ENCODE measurements around the gene TRIAP1.

The TRIAP1 gene

GRCh38 chr12:120481022-120481767, 35.0 kb upstream of the TRIAP1 start:
- Histone ChIP-seq H3K36me3 (ENCODE audit: control insufficient read depth, insufficient read depth, low read length) (no peaks in the 10 kb centered on the region), H3K4me3 (ENCODE audit: insufficient read depth, low read depth, low read length, poor library complexity, severe bottlenecking) (no peak overlapping the region), H3K4me1 (ENCODE audit: control insufficient read depth, insufficient read depth, low read length, poor library complexity, severe bottlenecking) (no peaks in the 10 kb centered on the region), H3K27ac (ENCODE audit: insufficient read depth, low read length, poor library complexity, severe bottlenecking) (no peak overlapping the region), H3K27me3 (replicated peaks; ENCODE audit: control insufficient read depth, insufficient read depth, low read length, poor library complexity, severe bottlenecking) (no peaks in the 10 kb centered on the region), H3K9me3 (ENCODE audit: control insufficient read depth, low read length) (no peaks in the 10 kb centered on the region)
- no peak for DNase-seq

DNA sequence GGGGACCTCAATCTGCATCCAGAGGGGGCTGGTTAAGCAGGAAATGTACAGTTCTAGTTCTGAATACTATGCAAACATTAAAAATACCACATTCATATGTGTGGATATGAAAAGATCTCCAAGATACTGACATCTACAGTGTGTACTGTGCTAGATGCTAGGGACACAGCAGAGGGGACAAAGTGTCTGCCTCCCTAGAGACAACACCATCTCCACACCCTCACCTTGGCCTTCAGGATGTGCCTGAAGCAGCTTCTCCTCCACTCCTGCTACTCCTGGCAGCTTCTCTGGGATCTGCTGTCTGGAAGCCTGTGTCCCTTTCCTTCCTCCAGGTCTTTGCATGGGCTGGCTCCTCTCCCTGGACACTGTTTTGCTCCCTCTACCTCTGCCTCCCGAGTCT, 34.0 kb upstream of the TRIAP1 start:
- Histone ChIP-seq H3K27ac (ENCODE audit: insufficient read depth, low read length, poor library complexity, severe bottlenecking) (no peak overlapping the region), H3K27me3 (replicated peaks; ENCODE audit: control insufficient read depth, insufficient read depth, low read length, poor library complexity, severe bottlenecking) (no peaks in the 10 kb centered on the region)

DNA sequence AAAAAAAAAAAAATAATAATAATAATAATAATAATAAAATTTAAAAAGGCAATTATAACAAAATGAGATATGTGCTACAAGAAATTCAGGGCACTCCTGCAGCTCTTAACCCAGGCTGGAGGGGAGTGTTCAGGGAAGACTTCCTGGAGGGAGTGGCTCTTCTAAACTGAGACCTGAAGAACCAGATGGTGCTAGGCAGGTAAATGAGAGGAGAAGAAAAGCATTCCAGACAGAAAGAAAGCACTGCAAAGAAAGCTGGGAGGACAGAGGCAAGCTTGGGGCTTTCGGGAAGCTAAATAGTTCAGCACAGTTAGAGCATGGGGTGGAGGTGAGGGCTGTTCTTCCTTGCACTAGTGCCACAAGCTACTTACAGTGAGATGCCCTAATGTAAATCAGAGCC, 33.3 kb upstream of the TRIAP1 start:
- H3K36me3 ChIP-seq (ENCODE audit: control insufficient read depth, insufficient read depth, low read length), result no peaks in the 10 kb centered on the region
- DNase-seq, result no peak
- H3K4me1 ChIP-seq (ENCODE audit: control insufficient read depth, insufficient read depth, low read length, poor library complexity, severe bottlenecking), result no peaks in the 10 kb centered on the region
- H3K27ac ChIP-seq (ENCODE audit: insufficient read depth, low read length, poor library complexity, severe bottlenecking), result no peak overlapping the region
- no peak overlapping the region for H3K4me3 ChIP-seq (ENCODE audit: insufficient read depth, low read depth, low read length, poor library complexity, severe bottlenecking)
- H3K9me3 ChIP-seq (ENCODE audit: control insufficient read depth, low read length), result no peaks in the 10 kb centered on the region
- H3K27me3 ChIP-seq (replicated peaks; ENCODE audit: control insufficient read depth, insufficient read depth, low read length, poor library complexity, severe bottlenecking), result no peaks in the 10 kb centered on the region

More for the DNA sequence above, 34.0 kb upstream of the TRIAP1 start:
- H3K4me3 ChIP-seq (ENCODE audit: insufficient read depth, low read depth, low read length, poor library complexity, severe bottlenecking), result no peak overlapping the region
- no peaks in the 10 kb centered on the region for H3K36me3 ChIP-seq (ENCODE audit: control insufficient read depth, insufficient read depth, low read length)
- no peaks in the 10 kb centered on the region for H3K4me1 ChIP-seq (ENCODE audit: control insufficient read depth, insufficient read depth, low read length, poor library complexity, severe bottlenecking)
- DNase-seq, result no peak
- no peaks in the 10 kb centered on the region for H3K9me3 ChIP-seq (ENCODE audit: control insufficient read depth, low read length)

GRCh38 chr12:120475643-120476042, 29.5 kb upstream of the TRIAP1 start:
- Histone ChIP-seq H3K4me3 (ENCODE audit: insufficient read depth, low read depth, low read length, poor library complexity, severe bottlenecking) (no peak overlapping the region), H3K27ac (ENCODE audit: insufficient read depth, low read length, poor library complexity, severe bottlenecking) (no peak overlapping the region), H3K9me3 (ENCODE audit: control insufficient read depth, low read length) (no peaks in the 10 kb centered on the region), H3K36me3 (ENCODE audit: control insufficient read depth, insufficient read depth, low read length) (no peaks in the 10 kb centered on the region), H3K4me1 (ENCODE audit: control insufficient read depth, insufficient read depth, low read length, poor library complexity, severe bottlenecking) (no peaks in the 10 kb centered on the region), H3K27me3 (replicated peaks; ENCODE audit: control insufficient read depth, insufficient read depth, low read length, poor library complexity, severe bottlenecking) (no peaks in the 10 kb centered on the region)
- no peak for DNase-seq

- H3K27me3 ChIP-seq (replicated peaks; ENCODE audit: control insufficient read depth, insufficient read depth, low read length, poor library complexity, severe bottlenecking), result no peaks in the 10 kb centered on the region
- no peaks in the 10 kb centered on the region for H3K36me3 ChIP-seq (ENCODE audit: control insufficient read depth, insufficient read depth, low read length)
- H3K9me3 ChIP-seq (ENCODE audit: control insufficient read depth, low read length), result no peaks in the 10 kb centered on the region
- peaks cover 8% of the 10 kb centered on the region for H3K4me1 ChIP-seq (ENCODE audit: control insufficient read depth, insufficient read depth, low read length, poor library complexity, severe bottlenecking)
- no peak overlapping the region for H3K27ac ChIP-seq (ENCODE audit: insufficient read depth, low read length, poor library complexity, severe bottlenecking)
- no peak overlapping the region for H3K4me3 ChIP-seq (ENCODE audit: insufficient read depth, low read depth, low read length, poor library complexity, severe bottlenecking)
- no peak for DNase-seq
Measured at GRCh38 chr12:120474616-120474960, 28.4 kb upstream of the TRIAP1 start.

GRCh38 chr12:120473807-120474615, 27.8 kb upstream of the TRIAP1 start:
- Histone ChIP-seq H3K4me1 (ENCODE audit: control insufficient read depth, insufficient read depth, low read length, poor library complexity, severe bottlenecking) (peaks cover 8% of the 10 kb centered on the region), H3K4me3 (ENCODE audit: insufficient read depth, low read depth, low read length, poor library complexity, severe bottlenecking) (no peak overlapping the region), H3K27me3 (replicated peaks; ENCODE audit: control insufficient read depth, insufficient read depth, low read length, poor library complexity, severe bottlenecking) (no peaks in the 10 kb centered on the region), H3K36me3 (ENCODE audit: control insufficient read depth, insufficient read depth, low read length) (no peaks in the 10 kb centered on the region), H3K9me3 (ENCODE audit: control insufficient read depth, low read length) (no peaks in the 10 kb centered on the region), H3K27ac (ENCODE audit: insufficient read depth, low read length, poor library complexity, severe bottlenecking) (no peak overlapping the region)
- no peak for DNase-seq

DNA sequence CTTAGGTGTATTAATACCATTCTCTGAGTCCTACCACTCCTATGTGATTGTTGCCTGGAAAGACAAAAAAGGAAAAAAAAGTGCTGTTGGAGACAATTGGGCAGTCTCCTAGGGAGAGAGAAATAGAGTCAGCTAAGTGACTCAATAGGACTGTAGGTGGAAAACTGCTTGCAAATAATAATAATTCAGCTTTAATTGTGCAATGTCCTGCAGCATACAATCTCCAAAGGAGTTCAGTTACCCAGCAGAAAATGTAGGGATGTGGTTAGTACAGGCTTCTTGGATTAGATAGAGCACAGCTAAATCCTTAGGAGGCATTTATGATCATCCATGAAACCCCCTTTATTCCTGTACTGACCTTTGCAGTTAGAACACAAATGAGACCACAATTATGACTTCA, 26.3 kb upstream of the TRIAP1 start:
- no peak for DNase-seq
- Histone ChIP-seq H3K4me3 (ENCODE audit: insufficient read depth, low read depth, low read length, poor library complexity, severe bottlenecking) (no peak overlapping the region), H3K27ac (ENCODE audit: insufficient read depth, low read length, poor library complexity, severe bottlenecking) (no peak overlapping the region), H3K4me1 (ENCODE audit: control insufficient read depth, insufficient read depth, low read length, poor library complexity, severe bottlenecking) (peaks cover 18% of the 10 kb centered on the region), H3K36me3 (ENCODE audit: control insufficient read depth, insufficient read depth, low read length) (no peaks in the 10 kb centered on the region), H3K27me3 (replicated peaks; ENCODE audit: control insufficient read depth, insufficient read depth, low read length, poor library complexity, severe bottlenecking) (no peaks in the 10 kb centered on the region), H3K9me3 (ENCODE audit: control insufficient read depth, low read length) (no peaks in the 10 kb centered on the region)

- H3K9me3 ChIP-seq (ENCODE audit: control insufficient read depth, low read length), result no peaks in the 10 kb centered on the region
- peaks cover 20% of the 10 kb centered on the region for H3K4me1 ChIP-seq (ENCODE audit: control insufficient read depth, insufficient read depth, low read length, poor library complexity, severe bottlenecking)
Measured at GRCh38 chr12:120470150-120470784, 24.1 kb upstream of the TRIAP1 start.

GRCh38 chr12:120469450-120470149, 23.4 kb upstream of the TRIAP1 start, which contains the start of gene SRSF9:
Gene SRSF9, minus strand, starts transcription at chr12:120469748. Its CDS starts 139 bp downstream, at chr12:120469609.
- DNase-seq, result peak; percentile 94 to 96 (median 96)
- peaks cover 13% of the 10 kb centered on the region for H3K36me3 ChIP-seq (ENCODE audit: control insufficient read depth, insufficient read depth, low read length)
- H3K27me3 ChIP-seq (replicated peaks; ENCODE audit: control insufficient read depth, insufficient read depth, low read length, poor library complexity, severe bottlenecking), result no peaks in the 10 kb centered on the region
- H3K27ac ChIP-seq (ENCODE audit: insufficient read depth, low read length, poor library complexity, severe bottlenecking), result peak within 1 kb of the TSS; percentile 83
- no peaks in the 10 kb centered on the region for H3K9me3 ChIP-seq (ENCODE audit: control insufficient read depth, low read length)
- H3K4me3 ChIP-seq (ENCODE audit: insufficient read depth, low read depth, low read length, poor library complexity, severe bottlenecking), result peak within 1 kb of the TSS; percentile 82
- peaks cover 20% of the 10 kb centered on the region for H3K4me1 ChIP-seq (ENCODE audit: control insufficient read depth, insufficient read depth, low read length, poor library complexity, severe bottlenecking)

More at GRCh38 chr12:120470150-120470784, 24.1 kb upstream of the TRIAP1 start:
- no peak for DNase-seq
- Histone ChIP-seq H3K27ac (ENCODE audit: insufficient read depth, low read length, poor library complexity, severe bottlenecking) (peak overlapping the region; percentile 83), H3K27me3 (replicated peaks; ENCODE audit: control insufficient read depth, insufficient read depth, low read length, poor library complexity, severe bottlenecking) (no peaks in the 10 kb centered on the region), H3K36me3 (ENCODE audit: control insufficient read depth, insufficient read depth, low read length) (peaks cover 6% of the 10 kb centered on the region), H3K4me3 (ENCODE audit: insufficient read depth, low read depth, low read length, poor library complexity, severe bottlenecking) (peak overlapping the region; percentile 82)

Measured in effector memory CD4-positive, alpha-beta T cell (primary cell).